ENCODE data around the gene TFPI.

Gene TFPI

DNA sequence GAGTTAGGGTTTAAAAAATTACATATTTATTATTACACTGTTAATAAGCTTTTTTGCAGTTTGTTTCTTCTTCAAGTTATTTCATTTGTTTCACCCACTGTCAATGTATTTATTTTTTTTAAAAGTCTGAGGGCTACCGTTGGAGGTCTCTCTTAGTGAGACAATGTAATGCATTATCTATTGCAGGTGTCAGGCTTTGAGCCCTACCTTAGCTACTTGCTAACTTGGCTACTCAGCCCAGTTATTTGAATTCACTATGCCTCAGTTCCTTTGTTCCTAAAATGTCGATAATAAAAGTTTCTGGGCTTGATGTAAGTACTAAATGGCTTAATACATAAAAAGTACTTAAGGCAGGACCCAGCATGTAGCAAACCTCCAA lies 458 bp upstream of the TFPI start:
- POLR2A ChIA-PET: no interaction called here
- DNase-seq (ENCODE audit: extremely low spot score): no peak
- CTCF ChIA-PET: interaction anchor here (1.5 kb wide), 1 partner anchor 14 kb away, joined by 3 read pairs; no protein-coding TSS in a partner anchor
- TF ChIP-seq, protein P1, sequence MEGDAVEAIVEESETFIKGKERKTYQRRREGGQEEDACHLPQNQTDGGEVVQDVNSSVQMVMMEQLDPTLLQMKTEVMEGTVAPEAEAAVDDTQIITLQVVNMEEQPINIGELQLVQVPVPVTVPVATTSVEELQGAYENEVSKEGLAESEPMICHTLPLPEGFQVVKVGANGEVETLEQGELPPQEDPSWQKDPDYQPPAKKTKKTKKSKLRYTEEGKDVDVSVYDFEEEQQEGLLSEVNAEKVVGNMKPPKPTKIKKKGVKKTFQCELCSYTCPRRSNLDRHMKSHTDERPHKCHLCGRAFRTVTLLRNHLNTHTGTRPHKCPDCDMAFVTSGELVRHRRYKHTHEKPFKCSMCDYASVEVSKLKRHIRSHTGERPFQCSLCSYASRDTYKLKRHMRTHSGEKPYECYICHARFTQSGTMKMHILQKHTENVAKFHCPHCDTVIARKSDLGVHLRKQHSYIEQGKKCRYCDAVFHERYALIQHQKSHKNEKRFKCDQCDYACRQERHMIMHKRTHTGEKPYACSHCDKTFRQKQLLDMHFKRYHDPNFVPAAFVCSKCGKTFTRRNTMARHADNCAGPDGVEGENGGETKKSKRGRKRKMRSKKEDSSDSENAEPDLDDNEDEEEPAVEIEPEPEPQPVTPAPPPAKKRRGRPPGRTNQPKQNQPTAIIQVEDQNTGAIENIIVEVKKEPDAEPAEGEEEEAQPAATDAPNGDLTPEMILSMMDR (IDR thresholded peaks at IDR 0.05; ENCODE audit: control extremely low read depth, extremely low read depth, low read depth, missing control alignments): no peak

DNA sequence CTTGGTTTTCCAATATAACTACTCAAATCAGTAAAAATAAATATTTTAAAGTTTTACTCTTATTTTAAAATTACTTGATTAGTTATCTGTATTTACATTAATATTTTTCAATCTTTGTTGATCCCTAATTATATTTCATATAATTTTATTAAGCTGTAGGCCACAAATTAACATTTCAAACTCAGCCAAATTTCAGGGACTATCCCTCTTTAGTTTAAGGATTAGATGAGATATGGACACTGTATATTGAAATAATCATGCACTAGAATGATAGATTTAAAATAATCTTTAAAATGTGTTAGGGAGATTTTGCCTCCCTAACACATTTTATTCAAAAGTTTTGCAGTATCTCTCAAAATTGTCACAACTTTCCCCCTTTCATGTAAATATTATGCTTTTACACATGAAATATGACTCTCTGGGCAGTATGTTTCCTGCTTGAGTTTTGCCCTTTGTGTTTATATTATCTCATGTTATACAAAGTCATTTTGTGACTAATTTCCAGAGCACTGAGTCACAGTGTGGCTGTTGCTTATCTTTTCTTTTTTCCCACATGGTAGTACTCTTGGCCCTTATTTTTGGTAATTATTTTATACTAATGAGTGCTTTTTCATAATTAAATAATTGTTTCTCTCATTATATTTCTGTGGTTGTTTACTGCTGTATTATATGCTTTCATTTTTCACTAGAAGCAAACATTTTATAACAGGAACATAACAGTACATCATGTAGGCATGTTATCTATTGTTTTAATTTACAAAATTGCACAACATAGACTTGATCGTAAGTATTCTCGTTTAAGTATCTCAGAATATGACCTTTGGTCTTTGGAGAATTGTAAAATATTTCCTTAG lies 1.2 kb downstream of the TFPI start:
- ChIA-PET POLR2A (no interaction called here), CTCF (no interaction called here)
- no peak for DNase-seq (ENCODE audit: extremely low spot score)
- TF ChIP-seq, protein P1 (IDR thresholded peaks at IDR 0.05; ENCODE audit: control extremely low read depth, extremely low read depth, low read depth, missing control alignments): no peak

DNA sequence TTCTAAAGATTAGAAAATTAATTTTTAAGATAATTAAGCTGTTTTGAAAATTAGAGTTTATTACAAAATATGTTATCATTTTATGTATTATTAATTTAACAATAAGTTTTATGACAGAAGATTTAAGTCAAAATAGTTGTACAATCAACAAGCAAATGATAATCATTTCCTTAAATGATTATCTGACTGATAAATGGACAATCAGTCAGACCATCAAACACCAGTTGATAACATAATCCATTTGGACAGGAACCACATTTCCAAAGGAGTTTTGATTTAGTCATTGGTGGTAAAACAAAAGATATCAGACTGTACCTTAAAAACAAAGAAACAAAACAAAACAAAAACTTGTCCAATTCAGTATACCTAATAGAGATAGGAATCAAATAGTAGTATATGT lies 1.9 kb downstream of the TFPI start:
- CTCF ChIA-PET: no interaction called here
- no peak for DNase-seq (ENCODE audit: extremely low spot score)
- TF ChIP-seq, protein P1 (IDR thresholded peaks at IDR 0.05; ENCODE audit: control extremely low read depth, extremely low read depth, low read depth, missing control alignments): no peak
- POLR2A ChIA-PET: no interaction called here

DNA sequence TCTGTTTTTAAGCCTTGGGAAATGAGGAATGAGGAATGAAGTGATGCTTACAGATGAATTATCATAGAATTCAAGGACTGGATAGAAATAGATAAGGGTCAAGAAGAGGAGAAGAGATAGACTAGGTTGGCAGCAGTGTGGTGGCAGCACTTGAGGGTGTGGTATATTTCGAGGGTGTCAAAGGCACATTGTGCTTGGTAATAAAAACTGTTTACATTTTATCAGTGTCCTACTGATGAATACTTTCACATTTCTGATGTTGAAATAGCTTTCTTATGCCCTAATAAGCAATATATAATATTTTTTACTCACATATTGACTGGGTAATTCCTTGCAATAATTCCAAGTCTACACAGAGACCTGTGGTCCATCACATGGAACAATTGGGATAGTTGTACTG lies 3.4 kb downstream of the TFPI start:
- DNase-seq (ENCODE audit: extremely low spot score): no peak
- TF ChIP-seq, protein P1 (IDR thresholded peaks at IDR 0.05; ENCODE audit: control extremely low read depth, extremely low read depth, low read depth, missing control alignments): no peak
- POLR2A ChIA-PET: no interaction called here
- CTCF ChIA-PET: interaction anchor here (2.9 kb wide), 1 partner anchor 30 kb away, joined by 16 read pairs; no protein-coding TSS in a partner anchor

DNA sequence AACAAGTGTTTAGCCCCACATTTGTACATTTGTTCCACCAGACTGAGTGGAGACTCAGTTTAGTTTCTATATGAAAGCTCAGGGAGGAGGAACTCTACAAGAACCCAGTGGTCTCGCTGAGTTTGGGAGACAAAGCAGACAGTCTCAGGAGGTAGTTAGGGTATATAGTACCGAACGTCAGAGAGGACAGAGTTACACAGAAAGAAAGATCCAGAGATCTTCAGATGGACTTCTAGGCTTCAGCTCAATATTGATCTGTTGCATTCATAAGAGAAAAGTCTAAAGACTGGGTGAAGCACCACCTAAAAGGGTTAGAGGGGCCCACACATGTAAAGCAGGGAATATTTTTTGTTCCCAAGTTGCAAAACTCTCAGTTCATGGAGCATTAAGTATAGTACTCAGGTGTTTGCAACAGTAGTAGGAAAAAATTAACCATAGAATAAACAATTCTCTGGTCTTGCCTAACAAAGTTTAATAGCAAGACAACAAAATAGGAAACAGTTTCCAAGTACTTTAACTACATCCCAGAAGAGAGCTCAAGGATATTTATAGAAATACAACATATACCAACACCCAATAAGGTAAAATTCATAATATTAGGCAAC lies 4.2 kb downstream of the TFPI start:
- CTCF ChIA-PET: interaction anchor here (1.1 to 2.9 kb wide), 3 partner anchors 24 to 50 kb away, joined by 3 to 16 read pairs (median 8); no protein-coding TSS in a partner anchor
- TF ChIP-seq, protein P1 (IDR thresholded peaks at IDR 0.05; ENCODE audit: control extremely low read depth, extremely low read depth, low read depth, missing control alignments): no peak
- no peak for DNase-seq (ENCODE audit: extremely low spot score)
- POLR2A ChIA-PET: no interaction called here

DNA sequence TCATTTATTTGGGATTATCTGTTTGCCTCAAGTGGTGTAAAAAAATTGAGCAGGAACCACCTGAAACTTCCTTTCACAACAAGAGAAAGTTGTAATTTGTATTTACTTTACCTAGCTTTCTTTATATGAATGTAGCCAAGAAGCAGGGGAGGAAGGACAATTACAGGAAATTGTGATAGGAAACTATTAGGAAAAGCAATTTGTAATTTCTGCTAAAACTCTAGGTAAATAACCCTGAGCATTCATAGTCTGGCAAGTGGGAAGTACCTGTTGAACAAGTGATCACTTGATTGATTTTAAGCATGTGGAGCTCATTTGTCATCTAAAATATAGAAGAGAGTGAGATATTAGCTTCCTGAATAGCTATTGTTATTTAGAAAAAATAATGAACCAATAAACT lies 5.0 kb downstream of the TFPI start:
- DNase-seq (ENCODE audit: extremely low spot score): no peak
- POLR2A ChIA-PET: no interaction called here
- CTCF ChIA-PET: interaction anchor here (0.9 to 2.9 kb wide), 4 partner anchors 16 to 49 kb away, joined by 3 to 16 read pairs (median 6); no protein-coding TSS in a partner anchor
- TF ChIP-seq, protein P1 (IDR thresholded peaks at IDR 0.05; ENCODE audit: control extremely low read depth, extremely low read depth, low read depth, missing control alignments): no peak

Data from GM10248 (cell line).